GM18873 (cell line): ENCODE results near the gene PLCB1.

Experiments
- ATAC-seq: cut with Tn5 transposase; IDR thresholded peaks from one replicate; pipeline ENCODE4 v1.9.1; 2021; ENCODE audit warnings: mild to moderate bottlenecking, moderate library complexity, moderate number of reproducible peaks; ENCODE audit not compliant: unreplicated experiment, low FRiP score

The PLCB1 gene

DNA sequence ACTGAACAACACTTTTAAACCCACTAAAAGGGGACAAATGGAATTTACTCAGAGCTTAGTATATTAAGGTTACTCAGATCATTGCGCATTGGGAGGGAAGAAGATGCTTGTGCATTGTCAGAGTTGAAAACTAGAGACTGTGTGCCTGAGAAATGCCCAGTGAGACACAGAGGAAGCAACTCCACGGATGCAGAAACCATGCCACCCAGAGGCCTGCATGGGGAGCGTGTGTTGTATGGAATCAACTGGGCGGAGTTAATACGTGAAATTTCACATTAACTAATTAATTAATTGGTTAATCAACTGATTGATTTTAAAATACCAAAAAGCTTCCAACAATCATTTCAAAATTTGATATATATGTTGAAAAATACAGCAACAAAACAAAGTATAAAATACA is 391.6 kb downstream of the PLCB1 start:
- no peak for ATAC-seq

DNA sequence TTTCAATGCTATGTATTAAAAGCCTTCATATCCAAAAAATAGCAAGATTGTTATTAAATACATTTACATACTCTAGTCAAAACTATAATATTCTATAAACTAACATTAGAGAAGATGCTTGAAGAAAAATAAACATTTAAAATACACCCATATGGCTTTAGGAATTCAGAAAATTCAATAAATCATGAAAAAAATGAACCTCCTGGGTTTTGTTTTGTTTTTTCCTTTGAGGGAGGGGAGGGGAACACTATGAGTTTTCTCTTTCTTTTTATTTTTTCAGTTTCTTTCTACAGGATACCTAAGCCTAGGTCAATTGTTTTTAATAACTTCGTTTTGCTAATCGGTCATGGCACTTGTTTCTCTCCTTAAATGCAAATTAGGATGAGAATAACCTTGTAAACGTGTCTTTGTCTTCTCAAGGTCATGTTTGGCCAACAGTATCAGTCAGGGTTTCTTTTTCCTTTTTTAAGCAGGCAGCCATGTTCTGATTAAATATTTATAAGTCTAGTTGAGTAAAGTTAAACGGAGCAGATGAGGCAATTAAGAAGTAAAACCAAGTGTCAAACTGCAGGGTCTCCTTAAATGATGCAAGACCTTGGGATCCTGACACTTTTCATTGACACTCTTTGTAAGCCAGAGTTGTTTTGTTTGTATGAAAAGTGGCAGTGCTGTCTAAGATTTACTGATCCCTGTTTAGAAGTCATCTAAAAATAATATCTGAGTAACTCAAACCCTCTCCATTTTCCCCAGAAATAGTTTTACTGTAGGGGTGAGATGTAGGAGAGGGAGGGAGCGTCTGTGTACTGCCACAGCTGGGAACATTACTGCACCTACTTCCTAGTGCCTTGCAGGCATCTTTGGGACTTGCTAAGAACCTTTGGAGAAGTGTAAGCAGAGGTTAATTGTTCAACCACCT is 392.3 kb downstream of the PLCB1 start:
- ATAC-seq = no peak

DNA sequence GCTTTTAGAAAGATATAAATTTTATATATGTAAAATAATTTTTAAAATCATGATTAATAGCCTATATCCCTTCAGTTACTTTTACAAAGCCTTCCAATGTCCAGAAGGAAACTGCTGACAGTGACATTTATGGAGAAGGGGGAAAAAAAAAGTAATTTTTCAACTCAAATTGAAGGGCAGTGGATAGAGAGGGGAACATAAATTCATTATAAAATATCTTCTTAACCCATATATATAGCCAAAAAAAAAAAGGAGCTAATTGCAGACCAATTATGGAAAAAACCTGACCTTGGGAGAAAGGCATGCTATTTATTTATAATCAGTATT is 392.9 kb downstream of the PLCB1 start:
- ATAC-seq = no peak

DNA sequence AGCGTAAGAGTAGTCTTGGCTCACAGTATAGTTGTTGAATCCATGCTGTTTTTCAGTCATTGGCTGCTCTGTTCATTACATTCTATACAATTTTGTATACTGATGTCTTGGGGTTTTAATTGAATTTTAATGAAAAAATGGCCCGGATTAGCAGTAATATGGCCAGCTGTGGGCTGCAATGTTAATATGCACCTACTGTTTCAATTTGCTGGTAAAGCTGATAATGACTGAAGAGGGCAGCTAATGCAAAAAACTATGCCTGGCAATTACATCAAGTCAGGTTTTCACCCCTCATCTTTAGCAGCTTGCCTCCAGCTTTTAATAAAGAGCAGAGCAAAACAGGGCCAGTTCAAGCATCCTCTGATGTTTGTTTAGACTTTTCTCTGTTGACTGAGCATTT is 394.5 kb downstream of the PLCB1 start:
- no peak for ATAC-seq

DNA sequence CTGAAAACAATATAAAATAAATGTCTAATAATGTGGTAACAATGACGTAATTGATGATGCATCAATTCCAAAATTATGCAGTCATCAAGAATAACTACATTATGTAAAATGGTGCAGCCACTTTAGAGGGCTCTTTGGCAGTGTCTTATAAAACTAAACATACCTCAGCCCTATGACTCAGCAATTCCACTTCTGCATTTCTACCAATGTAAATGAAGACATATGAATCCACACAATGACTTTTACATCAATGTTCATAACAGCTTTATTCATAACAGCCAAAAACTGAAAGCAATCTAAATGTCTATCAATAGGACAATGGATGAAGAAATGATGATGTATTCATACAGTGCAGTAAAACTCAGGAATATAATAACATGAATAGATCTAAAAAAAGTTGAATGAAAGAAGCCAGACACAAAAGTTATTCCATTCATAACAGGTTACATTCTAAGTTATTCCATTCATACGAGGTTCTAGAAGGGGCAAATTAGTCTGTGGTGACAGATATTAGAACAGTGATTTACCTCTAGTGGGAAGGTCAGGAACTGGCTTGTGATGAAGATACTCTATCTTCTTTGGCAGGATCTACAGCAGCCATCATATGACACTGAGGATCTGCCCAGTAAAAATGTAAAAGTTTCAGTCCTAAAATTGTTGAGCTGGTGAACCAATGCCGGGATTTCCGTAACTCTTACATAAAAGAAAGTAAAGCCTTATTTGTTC is 396.1 kb downstream of the PLCB1 start:
- no peak for ATAC-seq

DNA sequence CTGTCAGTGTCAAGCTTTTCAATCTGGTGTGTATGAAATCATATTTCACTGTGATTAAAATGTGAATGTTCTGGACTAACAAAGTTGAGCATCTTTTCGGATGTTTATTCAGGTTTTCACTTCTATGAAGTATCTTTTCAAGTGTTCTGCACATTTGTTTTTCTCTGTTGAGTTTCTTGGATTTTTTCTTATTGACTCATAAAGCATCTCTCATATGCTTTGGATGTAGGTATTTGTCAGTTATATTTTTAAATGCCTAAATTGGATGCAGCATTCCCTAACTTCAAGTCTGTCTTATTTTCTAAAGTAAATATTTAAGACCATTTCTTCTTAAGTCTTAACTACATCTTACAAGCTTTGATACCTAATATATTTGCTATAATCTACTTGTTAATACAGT is 398.0 kb downstream of the PLCB1 start:
- no peak for ATAC-seq

DNA sequence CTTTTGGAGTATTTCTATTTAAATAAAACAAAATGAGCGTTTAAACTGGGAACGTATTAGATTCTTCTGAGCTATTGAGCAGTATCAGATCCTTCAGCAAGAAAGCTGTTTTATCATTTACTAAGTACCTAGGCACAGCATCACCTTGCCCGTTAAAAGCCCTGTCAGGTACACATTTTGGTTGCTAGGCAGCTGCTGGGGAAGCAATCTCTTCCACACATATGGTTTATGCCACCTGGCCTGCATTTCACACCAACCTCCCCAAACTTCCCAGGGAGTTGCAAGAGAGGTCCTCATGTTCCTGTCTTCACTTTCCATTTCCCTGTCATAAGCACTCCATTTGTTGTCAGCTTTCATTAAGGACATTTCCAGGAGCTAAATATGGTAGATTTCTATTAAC is 400.1 kb downstream of the PLCB1 start:
- no peak for ATAC-seq

DNA sequence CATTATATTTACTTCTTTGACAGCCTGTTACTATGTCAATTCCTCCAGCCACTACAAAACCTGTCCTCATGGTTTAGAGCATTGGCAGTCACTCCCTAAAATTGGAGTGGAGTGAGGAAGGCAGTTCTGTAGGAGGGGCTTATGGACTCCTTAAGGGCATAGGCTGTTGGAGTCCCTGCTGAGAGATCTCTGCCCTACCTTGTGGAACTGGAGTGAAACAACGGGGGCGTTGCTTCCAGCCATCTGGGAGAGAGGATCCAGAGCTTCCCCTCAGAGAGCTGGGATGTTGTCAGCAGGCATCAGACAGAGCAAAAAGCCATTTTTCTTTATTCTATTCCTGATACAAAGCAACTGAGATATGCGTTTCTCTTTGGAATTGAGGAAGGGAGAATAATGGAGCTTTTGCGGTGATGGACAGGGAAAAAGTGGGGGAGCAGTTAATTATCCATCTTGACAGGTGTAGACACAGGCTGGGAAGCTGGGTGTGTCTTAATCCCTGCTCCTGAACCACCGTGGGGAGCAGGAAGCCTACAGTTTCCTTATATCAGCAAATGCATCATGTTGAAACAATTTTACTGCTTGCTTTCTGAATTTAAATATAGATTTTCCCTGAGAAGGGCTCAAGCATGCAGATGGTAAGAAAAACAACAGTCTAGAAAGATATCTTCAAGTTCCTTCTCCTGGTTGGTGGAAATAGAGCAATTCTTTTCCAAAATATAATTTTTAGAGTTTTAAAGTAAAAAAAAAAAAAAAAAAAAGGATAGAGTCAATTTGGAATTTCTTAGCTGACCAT is 402.5 kb downstream of the PLCB1 start:
- ATAC-seq = no peak

DNA sequence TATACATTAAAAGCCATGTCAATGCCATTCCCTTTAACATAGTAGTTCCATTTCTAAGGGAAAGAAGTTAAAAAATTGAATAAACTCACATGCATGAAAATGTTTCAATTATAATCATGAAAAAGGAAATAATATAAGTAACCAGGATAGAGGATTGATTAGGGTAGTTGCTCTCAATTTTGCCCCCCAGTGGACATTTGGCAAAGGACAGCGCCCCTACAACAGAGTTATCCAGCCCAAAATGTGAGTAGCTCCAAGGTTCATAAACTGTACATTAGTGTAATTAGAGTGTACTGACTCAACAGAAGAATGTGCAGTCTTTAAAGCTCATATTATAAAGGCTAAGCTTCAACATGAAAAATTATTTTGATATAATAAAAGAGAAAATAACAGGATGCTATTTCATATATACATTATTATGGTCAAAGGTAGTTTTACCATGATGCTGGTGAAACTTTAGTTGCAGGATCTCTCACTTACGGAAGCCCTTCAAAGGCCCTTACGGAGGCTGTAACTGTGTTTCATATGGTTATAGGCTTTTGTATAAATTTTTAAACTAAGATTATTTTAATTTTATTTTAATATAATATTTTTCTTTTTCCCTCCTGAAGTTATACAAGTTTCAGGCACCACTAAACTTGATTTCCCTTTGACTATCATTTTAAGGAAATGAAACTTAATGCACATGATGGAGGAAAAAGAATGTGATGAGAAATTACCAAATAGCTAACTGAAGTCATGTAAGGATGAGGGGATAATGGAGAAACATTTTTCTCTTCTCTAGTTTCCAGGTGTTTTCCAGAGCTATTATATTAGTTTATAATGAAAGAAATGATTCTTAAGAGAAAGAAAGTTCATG is 403.6 kb downstream of the PLCB1 start:
- ATAC-seq = no peak

DNA sequence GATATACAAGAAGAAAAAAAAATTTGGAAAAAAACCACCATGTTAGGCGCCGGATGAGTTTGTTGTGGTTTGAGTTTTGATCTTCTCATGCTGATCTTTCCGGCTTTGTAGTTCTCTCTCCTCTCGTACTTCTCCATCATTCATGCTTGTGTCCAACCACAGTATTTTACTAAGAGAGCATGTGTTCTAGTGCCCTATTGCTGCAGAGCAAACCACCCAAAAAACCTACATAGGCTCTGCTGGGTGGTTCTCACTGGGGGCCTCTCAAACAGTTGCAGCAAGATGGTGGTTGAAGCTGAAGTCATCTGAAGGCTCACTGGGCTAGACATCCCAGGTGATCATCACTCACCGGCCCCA is 404.2 kb downstream of the PLCB1 start:
- no peak for ATAC-seq

DNA sequence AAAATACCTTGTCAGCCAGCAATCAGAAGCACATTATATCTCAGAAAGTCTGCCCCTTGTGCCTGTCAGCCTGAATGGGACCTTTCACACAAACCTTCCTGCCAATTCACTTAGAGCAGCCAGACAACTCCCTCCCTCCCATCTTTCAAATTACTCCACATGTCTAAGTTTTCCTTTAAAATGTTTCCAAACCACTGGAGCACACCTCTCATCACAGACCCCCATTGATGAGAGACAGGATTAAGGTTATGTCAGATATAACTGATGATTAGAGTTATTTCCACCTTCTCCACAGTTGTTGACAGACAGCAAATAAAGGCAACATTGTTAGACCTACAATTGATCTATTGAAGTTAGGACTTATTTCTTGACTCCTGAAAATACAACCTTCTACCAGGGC is 408.4 kb downstream of the PLCB1 start:
- ATAC-seq = no peak

DNA sequence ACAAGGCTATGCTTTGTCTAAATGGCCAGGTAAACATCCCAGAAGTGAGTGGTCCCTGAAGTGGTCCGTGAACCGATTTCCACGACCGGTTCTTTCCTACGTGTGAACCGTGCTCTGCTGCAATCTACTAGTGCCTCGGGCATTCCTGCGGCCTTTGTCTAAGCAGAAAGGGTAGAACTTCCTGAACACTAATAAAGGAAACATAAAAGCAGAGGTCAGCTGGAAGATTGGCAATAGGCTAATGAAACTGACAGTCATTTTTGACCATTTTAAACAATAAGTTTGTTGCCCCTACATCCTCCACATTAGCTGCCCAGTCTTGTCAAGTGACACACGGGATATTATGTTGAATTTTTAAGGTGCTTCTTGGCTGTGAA is 410.0 kb downstream of the PLCB1 start:
- ATAC-seq = no peak

DNA sequence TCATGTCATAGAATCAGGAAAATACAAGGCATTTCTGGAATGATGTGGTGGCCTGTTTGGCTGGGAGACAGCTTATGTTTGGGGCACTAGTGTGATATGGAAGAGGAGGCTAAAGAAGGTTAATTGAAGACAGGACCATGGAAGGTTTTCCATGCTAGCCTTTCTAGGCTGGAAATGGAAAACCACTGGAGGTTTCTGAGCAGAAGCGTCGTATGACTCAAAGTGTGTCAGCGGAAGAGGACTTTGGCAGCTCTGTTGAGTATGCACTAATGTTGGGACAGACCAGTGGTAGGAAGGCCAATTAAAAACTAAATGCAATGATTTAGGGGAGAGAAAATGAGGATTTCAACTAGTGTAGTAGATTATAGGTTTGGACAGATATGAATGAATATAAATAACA is 413.1 kb downstream of the PLCB1 start:
- no peak for ATAC-seq

DNA sequence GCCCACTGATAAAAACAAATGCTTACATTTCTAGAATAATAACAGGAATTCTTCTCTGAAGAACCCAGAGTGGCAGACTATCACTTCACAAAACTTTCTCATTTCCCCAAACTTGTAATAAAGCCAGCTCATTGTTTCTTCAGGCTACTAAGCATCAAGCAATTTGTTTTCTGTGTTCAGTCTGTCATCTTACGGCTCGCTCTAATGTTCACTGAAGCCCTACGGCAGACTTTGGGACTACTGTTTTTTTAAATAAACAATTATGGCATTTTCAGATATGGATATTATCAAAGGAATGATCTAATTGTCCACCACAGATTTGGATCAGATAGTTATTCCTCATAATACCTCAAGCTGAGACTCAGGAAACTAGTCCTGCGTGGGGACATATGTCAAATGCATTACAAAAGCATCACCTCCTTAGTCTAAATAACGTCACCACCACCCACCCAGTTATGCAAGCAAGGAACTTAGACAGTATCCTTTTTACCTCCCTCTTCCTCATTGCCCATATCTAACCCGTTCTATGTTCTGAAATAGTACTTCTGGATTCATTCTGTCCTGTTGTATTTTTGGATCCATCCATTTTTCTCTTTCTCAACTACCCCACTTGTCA is 415.1 kb downstream of the PLCB1 start:
- ATAC-seq = no peak

DNA sequence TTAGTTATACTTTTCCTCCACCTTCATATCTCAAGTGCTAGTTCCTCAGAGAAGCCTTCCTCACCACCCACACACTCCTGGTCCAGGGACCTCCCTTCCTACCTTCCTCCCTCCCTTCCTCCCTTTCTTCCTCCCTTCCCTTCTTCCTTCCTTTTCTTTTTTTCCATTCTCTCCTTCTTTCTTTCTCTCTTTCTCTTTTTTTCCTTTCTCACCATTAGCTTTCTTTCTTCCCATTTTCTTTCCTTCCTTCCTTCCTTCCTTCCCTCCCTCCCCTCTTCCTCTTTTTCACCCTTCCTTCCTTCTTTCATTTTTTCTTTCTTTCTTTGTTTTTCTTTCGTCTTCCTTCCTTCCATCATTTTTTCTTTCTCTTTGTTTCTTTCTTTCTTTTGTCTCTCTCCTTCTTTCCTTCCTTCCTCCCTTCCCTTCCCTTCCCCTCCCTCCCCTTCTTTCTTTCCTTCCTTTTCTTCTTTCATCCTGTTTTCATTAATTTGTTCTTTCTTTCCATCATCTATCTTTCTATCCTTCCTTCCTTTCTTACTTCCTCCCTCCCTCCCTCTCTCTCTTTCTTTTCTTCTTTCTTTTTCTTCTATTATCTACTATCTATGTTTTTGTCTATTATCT is 416.0 kb downstream of the PLCB1 start:
- ATAC-seq = no peak

DNA sequence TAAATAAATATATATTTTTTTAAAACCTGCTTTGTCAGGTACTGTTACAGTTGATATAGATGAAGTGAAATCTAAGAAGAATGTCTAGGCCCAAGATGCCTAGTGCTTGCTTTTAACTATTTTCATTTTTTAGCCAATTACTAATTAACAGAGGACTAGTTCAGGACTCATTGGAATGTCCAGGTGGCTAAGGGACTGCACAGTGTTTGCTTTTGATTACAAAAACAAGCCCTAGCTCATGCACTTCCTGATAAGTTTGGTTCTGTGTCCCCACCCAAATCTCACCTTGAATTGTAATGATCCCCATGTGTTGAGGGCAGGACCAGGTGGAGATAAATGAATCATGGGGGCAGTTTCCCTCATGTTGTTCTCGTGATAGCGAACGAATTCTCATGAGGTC is 417.1 kb downstream of the PLCB1 start:
- no peak for ATAC-seq

DNA sequence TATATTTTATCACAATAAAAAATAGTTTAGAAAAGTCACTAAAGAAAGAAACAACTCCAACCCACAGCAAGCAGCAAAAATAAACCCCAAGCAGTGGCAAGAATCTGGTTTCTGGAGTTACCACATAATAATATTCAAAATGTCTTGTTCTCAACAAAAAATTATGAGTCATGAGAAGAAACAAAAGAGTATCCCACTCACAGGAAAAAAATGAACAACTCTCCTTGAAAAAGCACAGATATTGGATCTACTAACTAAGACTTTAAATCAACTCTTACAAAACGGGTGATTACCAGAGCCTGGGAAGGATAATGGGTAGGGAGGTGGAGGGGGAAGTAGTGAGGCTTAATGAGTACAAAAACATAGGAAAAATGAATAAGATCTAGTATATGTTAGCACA is 425.6 kb downstream of the PLCB1 start:
- no peak for ATAC-seq

DNA sequence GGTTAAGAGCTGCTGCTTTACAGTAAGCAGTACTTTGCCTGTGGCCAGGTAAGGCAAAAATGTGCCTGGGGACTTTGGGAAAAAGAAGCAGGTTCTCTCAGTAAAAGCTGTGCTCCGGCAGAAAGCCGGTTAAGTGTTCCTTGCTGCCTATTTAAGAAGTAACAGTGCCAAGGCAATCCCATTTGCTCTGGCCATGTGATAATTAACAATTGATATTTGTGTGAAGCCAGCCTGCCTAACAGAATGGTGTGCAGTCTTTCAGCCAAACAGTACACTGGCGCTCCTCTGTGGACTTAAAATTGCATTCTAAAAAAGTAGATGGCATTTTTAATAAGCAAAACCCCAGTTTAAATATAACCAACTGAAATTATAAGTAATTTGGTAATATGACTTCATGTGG is 430.3 kb downstream of the PLCB1 start:
- ATAC-seq = no peak

DNA sequence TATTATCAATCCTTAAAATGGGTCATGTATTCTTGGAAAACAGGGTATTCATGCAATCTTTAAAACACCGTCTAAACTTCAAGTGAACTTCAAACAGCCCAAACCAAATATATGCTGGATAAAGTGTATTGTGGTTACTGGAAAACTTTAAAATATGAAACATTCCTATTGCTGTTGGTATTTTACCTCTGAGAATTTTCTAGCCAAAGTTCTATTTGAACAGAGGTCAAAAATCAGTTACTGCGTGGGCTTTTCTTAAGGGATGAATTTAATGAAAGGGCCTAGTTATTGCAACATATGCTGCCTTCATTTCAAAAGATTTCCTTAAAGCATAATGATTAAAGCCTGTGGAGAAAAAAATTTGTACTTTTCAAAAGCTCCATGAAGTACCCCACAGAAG is 436.0 kb downstream of the PLCB1 start:
- ATAC-seq = no peak

DNA sequence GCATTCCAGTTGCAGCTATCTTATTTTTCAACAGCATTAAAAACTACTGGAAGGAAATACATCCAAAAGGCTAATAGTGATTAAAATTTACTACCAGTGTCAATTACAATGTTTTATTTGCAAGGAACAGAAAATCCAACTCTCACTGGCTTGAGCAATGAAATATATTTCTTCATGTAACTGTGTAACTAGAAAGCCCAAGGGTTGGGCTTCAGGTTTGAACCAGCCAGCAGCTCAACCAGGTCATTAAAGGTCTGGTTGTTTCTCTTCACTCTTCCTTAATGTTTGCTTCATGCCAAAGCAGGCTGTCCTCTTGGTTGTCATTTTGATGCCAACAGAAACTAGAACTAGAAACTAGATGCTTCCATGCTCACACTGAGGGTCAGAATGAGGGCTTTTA is 437.7 kb downstream of the PLCB1 start:
- ATAC-seq = no peak
